Measurements from ENCODE around the gene GUSB.

The GUSB gene

DNA sequence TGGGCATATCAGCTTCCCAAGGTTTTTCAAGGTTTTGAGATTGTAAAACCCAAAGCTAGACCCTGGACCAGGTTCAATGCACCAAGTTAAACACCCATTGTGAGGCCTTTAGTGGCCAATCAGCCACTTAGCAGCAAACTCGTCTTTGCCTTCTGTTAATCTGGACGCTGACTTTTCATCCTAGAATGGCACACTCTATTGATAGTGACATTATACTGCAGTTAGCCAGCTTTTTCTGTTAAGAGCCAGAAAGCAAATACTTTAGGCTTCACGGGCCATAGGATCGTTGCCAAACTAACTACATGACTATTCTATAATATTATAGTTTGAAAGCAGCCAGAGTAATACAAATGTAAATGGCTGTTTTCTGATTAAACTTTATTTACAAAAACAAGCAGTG, 57.8 kb downstream of the GUSB start:
- no peaks in the 10 kb centered on the region for H3K9me3 Mint-ChIP-seq

DNA sequence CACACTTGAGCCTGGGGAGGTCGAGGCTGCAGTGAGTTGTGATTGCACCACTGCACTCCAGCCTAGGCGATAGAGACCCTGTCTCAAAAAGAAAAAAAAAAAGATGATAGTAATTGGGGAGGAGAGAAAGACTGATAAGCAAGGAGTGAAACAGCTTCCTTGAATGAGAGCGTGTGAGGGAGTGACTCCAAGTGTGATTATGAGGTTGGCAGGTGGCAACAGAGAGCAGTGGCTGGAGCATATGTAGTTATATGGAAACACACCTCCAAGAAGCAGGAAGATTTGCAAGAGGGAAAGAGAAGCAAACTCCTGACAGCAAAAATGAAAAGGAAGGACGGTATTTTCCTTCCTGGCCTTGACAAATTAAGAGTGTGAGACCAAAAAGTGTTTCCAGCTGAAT, 58.7 kb downstream of the GUSB start:
- Mint-ChIP-seq H3K27ac (no peak overlapping the region), H3K9me3 (no peaks in the 10 kb centered on the region), H3K4me1 (peaks cover 19% of the 10 kb centered on the region), H3K36me3 (peaks cover 41% of the 10 kb centered on the region), H3K27me3 (no peaks in the 10 kb centered on the region), H3K4me3 (no peak overlapping the region)
- no peak for ATAC-seq

More for the DNA sequence above, 57.8 kb downstream of the GUSB start:
- Mint-ChIP-seq H3K4me1 (peaks cover 19% of the 10 kb centered on the region), H3K36me3 (peaks cover 41% of the 10 kb centered on the region), H3K27ac (no peak overlapping the region), H3K4me3 (no peak overlapping the region), H3K27me3 (no peaks in the 10 kb centered on the region)
- no peak for ATAC-seq

DNA sequence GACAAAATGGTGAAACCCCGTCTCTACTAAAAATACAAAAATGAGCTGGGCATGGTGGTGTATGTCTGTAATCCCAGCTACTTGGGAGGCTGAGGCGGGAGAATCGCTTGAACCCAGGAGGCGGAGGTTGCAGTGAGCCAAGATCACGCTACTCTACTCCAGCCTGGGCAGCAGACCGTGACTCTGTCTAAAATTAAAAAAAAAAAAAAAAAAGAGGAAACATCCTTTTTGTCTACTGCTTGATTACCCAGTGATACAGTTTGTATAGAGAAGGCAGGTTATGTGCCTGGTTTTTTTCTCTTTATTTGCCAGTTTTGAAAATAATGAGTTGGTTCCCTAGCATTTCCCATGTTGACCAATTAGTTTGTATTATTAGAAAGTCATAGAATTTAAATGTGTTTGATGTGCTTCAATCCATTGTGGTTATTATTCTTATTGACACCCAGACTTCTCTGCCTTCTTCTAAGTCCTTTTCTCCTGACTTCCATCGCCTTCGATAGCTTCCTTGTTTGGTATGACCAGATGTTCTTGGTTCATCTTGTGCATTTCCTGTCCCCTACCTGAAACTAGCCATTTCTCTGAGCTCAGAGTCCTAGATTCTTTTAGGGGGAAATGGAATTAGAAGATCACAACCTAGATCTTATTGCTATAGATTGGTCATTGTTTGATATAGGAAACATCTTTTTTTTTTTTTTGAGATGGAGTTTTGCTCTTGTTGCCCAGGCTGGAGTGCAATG, 65.9 kb downstream of the GUSB start:
- Mint-ChIP-seq H3K9me3 (peaks cover 3% of the 10 kb centered on the region), H3K4me1 (peaks cover 41% of the 10 kb centered on the region), H3K36me3 (peaks cover 20% of the 10 kb centered on the region), H3K4me3 (no peak overlapping the region), H3K27me3 (no peaks in the 10 kb centered on the region), H3K27ac (peak overlapping the region; percentile 29)
- no peak for ATAC-seq

DNA sequence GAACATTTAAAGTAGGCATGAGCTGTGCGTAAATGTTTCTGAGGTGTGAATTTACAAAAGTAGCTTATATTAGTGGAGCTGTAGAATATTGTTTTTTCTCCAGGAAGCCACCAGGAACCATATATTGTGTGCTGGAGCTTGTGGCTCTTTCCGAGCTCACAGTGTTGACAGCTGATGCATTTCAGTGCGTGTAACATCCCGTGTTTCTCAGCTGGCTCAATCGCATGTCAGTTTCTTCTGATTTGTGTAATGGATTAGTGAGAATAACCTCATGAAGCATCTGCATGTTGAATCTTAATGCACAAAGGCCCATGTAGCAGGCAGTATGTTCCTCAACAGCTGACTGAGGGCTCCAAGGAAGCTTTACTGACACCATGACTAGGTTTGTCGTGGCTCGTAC, 69.8 kb downstream of the GUSB start:
- H3K4me3 Mint-ChIP-seq, result no peak overlapping the region
- no peak for ATAC-seq

More for the DNA sequence above, 69.8 kb downstream of the GUSB start:
- H3K27me3 Mint-ChIP-seq, result no peaks in the 10 kb centered on the region
- peaks cover 25% of the 10 kb centered on the region for H3K4me1 Mint-ChIP-seq
- H3K9me3 Mint-ChIP-seq, result peaks cover 3% of the 10 kb centered on the region
- peaks cover 11% of the 10 kb centered on the region for H3K36me3 Mint-ChIP-seq
- no peak overlapping the region for H3K27ac Mint-ChIP-seq
